ENCODE results near the gene CDC20B.

The CDC20B gene

DNA sequence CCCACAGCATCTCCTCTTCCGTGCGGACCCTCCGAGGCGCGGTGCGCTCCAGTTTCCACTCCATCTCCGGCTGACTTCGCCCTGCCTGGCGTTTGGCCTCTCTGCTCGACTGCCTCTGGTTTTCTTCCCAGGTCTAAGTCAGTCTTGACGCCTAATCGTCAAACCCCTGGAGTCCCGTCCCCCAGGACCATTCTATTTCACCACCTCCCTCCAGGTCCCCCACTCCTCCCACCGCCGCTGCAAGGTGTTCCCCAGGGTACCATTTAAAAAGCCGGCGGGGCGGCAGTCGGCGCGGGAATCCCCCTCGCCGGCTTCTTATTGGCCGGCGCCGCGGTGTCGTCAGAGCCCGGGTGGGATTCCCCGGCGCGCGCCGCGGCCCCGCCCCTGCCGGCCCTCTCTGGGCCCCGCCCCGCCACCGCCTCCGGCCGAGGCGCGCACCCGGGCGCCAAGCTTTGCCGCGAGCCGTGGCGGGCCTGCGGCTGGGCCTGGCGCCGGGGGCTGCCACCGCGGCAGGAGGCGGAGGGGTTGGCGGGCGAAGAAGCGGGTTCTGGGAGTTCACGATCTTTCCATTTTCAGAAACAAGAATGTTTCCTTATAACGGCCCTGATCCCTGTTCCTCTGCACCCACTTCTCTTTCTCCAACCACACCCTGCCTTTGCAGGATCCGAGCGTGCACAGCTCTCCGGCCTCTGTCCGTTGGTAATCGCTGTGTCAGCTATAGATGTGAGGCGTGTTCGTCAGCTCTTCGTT lies at the start of gene CDC20B:
Gene CDC20B, minus strand, starts transcription at position 241 of the 750 bp plus-strand sequence. Its CDS starts 177 bp downstream, at position 64.
- ChIA-PET POLR2A (interaction anchor here (1.0 to 1.4 kb wide), 2 partner anchors 54 to 135 kb away, joined by 4 to 6 read pairs; partner anchors contain the start of genes DHX29, MCIDAS and MTREX), CTCF (interaction anchor here (0.6 to 3.0 kb wide), 6 partner anchors 13 to 764 kb away, joined by 3 to 10 read pairs (median 4); partner anchors contain the start of genes DHX29, GPX8 and MTREX)
- Histone ChIP-seq H3K4me1 (ENCODE audit: control insufficient read depth, insufficient read depth, low read length) (no peaks in the 10 kb centered on the region; the same call in 1 of the 2 replicates), H3K4me3 (ENCODE audit: low read depth, low read length) (peak within 1 kb of the TSS; percentile 49), H3K27ac (ENCODE audit: extremely low read depth, low read depth, low read length) (peak within 1 kb of the TSS; percentile 38; the same call in 1 of the 2 replicates), H3K36me3 (ENCODE audit: control insufficient read depth in 2 of 2, insufficient read depth in 1 of 2, low read length in 2 of 2) (no peaks in the 10 kb centered on the region), H3K9me3 (ENCODE audit: control insufficient read depth, insufficient read depth, low read depth, low read length) (no peaks in the 10 kb centered on the region)
- TF ChIP-seq KLF9 (tag by site-specific recombination; IDR thresholded peaks at IDR 0.05; ENCODE audit: low read depth), result no peak; the same call in 1 of the 2 replicates
- TF ChIP-seq KLF17 (tag by site-specific recombination; IDR thresholded peaks at IDR 0.05), result peak; percentile 27; the same call in 1 of the 2 replicates
- TF ChIP-seq, protein P1, sequence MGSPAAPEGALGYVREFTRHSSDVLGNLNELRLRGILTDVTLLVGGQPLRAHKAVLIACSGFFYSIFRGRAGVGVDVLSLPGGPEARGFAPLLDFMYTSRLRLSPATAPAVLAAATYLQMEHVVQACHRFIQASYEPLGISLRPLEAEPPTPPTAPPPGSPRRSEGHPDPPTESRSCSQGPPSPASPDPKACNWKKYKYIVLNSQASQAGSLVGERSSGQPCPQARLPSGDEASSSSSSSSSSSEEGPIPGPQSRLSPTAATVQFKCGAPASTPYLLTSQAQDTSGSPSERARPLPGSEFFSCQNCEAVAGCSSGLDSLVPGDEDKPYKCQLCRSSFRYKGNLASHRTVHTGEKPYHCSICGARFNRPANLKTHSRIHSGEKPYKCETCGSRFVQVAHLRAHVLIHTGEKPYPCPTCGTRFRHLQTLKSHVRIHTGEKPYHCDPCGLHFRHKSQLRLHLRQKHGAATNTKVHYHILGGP (tag by site-specific recombination; IDR thresholded peaks at IDR 0.05), result no peak
- TF ChIP-seq IKZF3 (tag by site-specific recombination; IDR thresholded peaks at IDR 0.05), result 0 out of 2 replicates have a peak, but pooled peaks have one; percentile 8
- TF ChIP-seq ZNF548 (tag by site-specific recombination; IDR thresholded peaks at IDR 0.05), result no peak
- TF ChIP-seq SCRT1 (tag by site-specific recombination; IDR thresholded peaks at IDR 0.05; ENCODE audit: borderline replicate concordance), result no peak
- TF ChIP-seq ZNF449 (tag by site-specific recombination; IDR thresholded peaks at IDR 0.05), result no peak
- TF ChIP-seq ZNF791 (tag by site-specific recombination; IDR thresholded peaks at IDR 0.05), result no peak
- TF ChIP-seq, protein P2, sequence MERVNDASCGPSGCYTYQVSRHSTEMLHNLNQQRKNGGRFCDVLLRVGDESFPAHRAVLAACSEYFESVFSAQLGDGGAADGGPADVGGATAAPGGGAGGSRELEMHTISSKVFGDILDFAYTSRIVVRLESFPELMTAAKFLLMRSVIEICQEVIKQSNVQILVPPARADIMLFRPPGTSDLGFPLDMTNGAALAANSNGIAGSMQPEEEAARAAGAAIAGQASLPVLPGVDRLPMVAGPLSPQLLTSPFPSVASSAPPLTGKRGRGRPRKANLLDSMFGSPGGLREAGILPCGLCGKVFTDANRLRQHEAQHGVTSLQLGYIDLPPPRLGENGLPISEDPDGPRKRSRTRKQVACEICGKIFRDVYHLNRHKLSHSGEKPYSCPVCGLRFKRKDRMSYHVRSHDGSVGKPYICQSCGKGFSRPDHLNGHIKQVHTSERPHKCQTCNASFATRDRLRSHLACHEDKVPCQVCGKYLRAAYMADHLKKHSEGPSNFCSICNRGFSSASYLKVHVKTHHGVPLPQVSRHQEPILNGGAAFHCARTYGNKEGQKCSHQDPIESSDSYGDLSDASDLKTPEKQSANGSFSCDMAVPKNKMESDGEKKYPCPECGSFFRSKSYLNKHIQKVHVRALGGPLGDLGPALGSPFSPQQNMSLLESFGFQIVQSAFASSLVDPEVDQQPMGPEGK (tag by site-specific recombination; IDR thresholded peaks at IDR 0.05), result peak; percentile 91
- no peak for TF ChIP-seq REPIN1 (tag by site-specific recombination; IDR thresholded peaks at IDR 0.05; ENCODE audit: low read depth)
- TF ChIP-seq, protein P3, sequence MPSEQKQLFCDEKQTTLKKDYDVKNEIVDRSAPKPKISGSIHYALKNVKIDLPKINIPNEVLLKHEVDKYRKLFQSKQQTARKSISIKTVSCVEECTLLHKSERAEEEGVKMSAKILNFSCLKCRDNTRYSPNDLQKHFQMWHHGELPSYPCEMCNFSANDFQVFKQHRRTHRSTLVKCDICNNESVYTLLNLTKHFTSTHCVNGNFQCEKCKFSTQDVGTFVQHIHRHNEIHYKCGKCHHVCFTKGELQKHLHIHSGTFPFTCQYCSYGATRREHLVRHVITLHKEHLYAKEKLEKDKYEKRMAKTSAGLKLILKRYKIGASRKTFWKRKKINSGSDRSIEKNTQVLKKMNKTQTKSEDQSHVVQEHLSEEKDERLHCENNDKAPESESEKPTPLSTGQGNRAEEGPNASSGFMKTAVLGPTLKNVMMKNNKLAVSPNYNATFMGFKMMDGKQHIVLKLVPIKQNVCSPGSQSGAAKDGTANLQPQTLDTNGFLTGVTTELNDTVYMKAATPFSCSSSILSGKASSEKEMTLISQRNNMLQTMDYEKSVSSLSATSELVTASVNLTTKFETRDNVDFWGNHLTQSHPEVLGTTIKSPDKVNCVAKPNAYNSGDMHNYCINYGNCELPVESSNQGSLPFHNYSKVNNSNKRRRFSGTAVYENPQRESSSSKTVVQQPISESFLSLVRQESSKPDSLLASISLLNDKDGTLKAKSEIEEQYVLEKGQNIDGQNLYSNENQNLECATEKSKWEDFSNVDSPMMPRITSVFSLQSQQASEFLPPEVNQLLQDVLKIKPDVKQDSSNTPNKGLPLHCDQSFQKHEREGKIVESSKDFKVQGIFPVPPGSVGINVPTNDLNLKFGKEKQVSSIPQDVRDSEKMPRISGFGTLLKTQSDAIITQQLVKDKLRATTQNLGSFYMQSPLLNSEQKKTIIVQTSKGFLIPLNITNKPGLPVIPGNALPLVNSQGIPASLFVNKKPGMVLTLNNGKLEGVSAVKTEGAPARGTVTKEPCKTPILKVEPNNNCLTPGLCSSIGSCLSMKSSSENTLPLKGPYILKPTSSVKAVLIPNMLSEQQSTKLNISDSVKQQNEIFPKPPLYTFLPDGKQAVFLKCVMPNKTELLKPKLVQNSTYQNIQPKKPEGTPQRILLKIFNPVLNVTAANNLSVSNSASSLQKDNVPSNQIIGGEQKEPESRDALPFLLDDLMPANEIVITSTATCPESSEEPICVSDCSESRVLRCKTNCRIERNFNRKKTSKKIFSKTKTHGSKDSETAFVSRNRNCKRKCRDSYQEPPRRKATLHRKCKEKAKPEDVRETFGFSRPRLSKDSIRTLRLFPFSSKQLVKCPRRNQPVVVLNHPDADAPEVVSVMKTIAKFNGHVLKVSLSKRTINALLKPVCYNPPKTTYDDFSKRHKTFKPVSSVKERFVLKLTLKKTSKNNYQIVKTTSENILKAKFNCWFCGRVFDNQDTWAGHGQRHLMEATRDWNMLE (tag by site-specific recombination; conservative IDR thresholded peaks at IDR 0.05; ENCODE audit: low read depth), result no peak
- peak; percentile 63 for TF ChIP-seq SP2 (tag by site-specific recombination; IDR thresholded peaks at IDR 0.05)
- no peak for TF ChIP-seq ZNF23 (tag by site-specific recombination; IDR thresholded peaks at IDR 0.05; ENCODE audit: borderline replicate concordance)
- TF ChIP-seq ZSCAN16 (tag by site-specific recombination; IDR thresholded peaks at IDR 0.05), result no peak
- TF ChIP-seq, protein P4, sequence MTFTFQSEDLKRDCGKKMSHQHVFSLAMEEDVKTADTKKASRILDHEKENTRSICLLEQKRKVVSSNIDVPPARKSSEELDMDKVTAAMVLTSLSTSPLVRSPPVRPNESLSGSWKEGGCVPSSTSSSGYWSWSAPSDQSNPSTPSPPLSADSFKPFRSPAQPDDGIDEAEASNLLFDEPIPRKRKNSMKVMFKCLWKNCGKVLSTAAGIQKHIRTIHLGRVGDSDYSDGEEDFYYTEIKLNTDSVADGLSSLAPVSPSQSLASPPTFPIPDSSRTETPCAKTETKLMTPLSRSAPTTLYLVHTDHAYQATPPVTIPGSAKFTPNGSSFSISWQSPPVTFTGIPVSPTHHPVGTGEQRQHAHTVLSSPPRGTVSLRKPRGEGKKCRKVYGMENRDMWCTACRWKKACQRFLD (tag by site-specific recombination; IDR thresholded peaks at IDR 0.05), result no peak
- TF ChIP-seq, protein P5, sequence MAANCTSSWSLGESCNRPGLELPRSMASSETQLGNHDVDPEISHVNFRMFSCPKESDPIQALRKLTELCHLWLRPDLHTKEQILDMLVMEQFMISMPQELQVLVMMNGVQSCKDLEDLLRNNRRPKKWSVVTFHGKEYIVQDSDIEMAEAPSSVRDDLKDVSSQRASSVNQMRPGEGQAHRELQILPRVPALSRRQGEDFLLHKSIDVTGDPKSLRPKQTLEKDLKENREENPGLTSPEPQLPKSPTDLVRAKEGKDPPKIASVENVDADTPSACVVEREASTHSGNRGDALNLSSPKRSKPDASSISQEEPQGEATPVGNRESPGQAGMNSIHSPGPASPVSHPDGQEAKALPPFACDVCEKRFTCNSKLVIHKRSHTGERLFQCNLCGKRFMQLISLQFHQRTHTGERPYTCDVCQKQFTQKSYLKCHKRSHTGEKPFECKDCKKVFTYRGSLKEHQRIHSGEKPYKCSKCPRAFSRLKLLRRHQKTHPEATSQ (tag by site-specific recombination; IDR thresholded peaks at IDR 0.05), result no peak
- TF ChIP-seq ZBTB17 (tag by site-specific recombination; IDR thresholded peaks at IDR 0.05), result no peak
- TF ChIP-seq SALL2 (tag by site-specific recombination; IDR thresholded peaks at IDR 0.05; ENCODE audit: borderline replicate concordance), result no peak
- peak; percentile 41; the same call in 1 of the 2 replicates for TF ChIP-seq ZFHX2 (tag by site-specific recombination; conservative IDR thresholded peaks at IDR 0.05)
- no peak for TF ChIP-seq AEBP2 (tag by site-specific recombination; IDR thresholded peaks at IDR 0.05; ENCODE audit: borderline replicate concordance)
